Right lobe of liver (tissue), 6 donors: ENCODE data around the gene PSPH. TPM values are rescaled to one million over a fixed set of nuclear protein-coding genes. Genes with fewer than 3 reads are reported as not detected.
"Not testable (repeated sequence)": the region's sequence is repeated elsewhere in the genome, so short reads cannot be mapped to it uniquely, and the experiment has no call there.

ENCODE experiments used
- ATAC-seq, 4 donors: fragments of 200-7000 bp; cut with Tn5 transposase; one replicate each; pipeline ENCODE4 v1.9.1; 2020; ENCODE audit warnings: mild to moderate bottlenecking in 4 of 4, moderate library complexity in 4 of 4
- DNase-seq, 3 donors: peaks; one replicate each; pipeline ENCODE4 v3.0.0-alpha.2; 2020
- H3K27ac ChIP-seq, 3 donors: fragments of 200-600 bp; one replicate each; pipeline ENCODE4 v1.8.0; 2022
- H3K27me3 ChIP-seq, 2 donors: fragments of 200-600 bp; one replicate each; pipeline ENCODE4 v1.8.0; 2022
- H3K36me3 ChIP-seq, 4 donors: fragments of 200-600 bp; sonication (generic) in 1 of 4; one replicate each; pipeline versions ENCODE4 v1.5.1 to v1.8.0; 2017 to 2022; ENCODE audit warnings: control low read depth in 1 of 4
- H3K4me1 ChIP-seq, 4 donors: fragments of 200-600 bp; sonication (generic) in 1 of 4; one replicate each; pipeline versions ENCODE4 v1.5.1 to v1.8.0; 2017 to 2022; ENCODE audit warnings: control low read depth in 1 of 4
- H3K4me3 ChIP-seq, 3 donors: fragments of 200-600 bp; one replicate each; pipeline ENCODE4 v1.8.0; 2022
- H3K9me3 ChIP-seq, 4 donors: fragments of 200-600 bp; sonication (generic) in 1 of 4; one replicate each; pipeline versions ENCODE4 v1.5.1 to v1.8.0; 2017 to 2022; ENCODE audit warnings: control low read depth in 1 of 4
- POLR2A ChIP-seq: fragments of 450-650 bp; IDR thresholded peaks from one replicate; pipeline ENCODE4 v1.6.1; 2017; ENCODE audit warnings: antibody characterized with exemption, mild to moderate bottlenecking
- WGBS: methylation state at CpG from one replicate; pipeline ENCODE4 v1.1.6; 2018; ENCODE audit warnings: low coverage, low lambda C conversion rate; ENCODE audit not compliant: insufficient coverage; ENCODE audit errors: missing lambda C conversion rate; 5-methylcytosine and 5-hydroxymethylcytosine counted together
- intact Hi-C, 2 donors: fragments of 100-400 bp; cut with DNase I; formaldehyde crosslinking; loops; one replicate each; pipeline versions ENCODE4 v1.11.2 to v1.14.1; 2022
- total RNA-seq, 6 experiments: library from RNA; depleted of rRNA in 2 of 6; stranded (reverse); fragments of >200 nt in 2 of 6; fragmentation: NEBNext Ultra II Directional in 3 of 6; extraction: Animal tissue kit (Norgen Biotek cat#: 25700) in 3 of 6; gene quantifications; one replicate each; pipeline versions ENCODE4 v1.1.0 to v1.2.4, GENCODE V29; 2016 to 2023
- TF ChIP-seq, protein P1 (sequence below), 4 donors: fragments of 200-600 bp in 3 of 4; fragments of 450-650 bp in 1 of 4; IDR thresholded peaks; one replicate each; pipeline versions ENCODE4 v1.5.1 to v1.8.0; 2016 to 2022; ENCODE audit warnings: antibody characterized with exemption in 4 of 4, mild to moderate bottlenecking in 2 of 4
- donor health status: DM: no; HTN: yes; CAD: no.
- donor health status: DM: no; HTN: no; CAD: no.
- donor health status: DM: no; HTN: no; CAD: no.
- donor health status: DM: no; HTN: yes; CAD: no.
- donor health status: DM: no; HTN: yes; CAD: no.

PSPH gene
- total RNA-seq, 6 experiments from 2014 or later, result 5.3 to 32.2 (median 9.7) TPM

DNA sequence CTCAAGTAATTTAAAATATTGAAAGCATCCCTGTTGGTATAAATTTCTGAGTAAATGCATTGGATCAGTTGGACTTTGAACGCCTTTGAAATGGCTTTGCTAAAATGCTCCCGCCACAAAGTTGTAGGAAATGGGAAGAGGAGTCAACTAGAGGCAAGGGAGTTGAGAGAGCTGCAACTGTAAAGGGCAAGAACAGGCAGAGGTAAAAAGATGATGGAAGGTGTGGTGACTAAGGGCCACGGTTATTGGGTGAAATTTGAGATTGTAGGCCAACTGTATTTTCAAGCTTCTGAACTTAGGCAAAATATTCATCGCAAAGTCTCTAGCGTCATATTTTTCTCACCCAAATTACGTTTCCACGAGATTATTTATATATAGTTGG, 12.2 kb upstream of the PSPH start:
- Histone ChIP-seq H3K27me3 (no peaks in the 10 kb centered on the region), H3K4me3 (peak overlapping the region; percentile 88 to 97 (median 97)), H3K4me1 (peaks cover 0 to 19% (median 0%) of the 10 kb centered on the region in 4 donors), H3K27ac (peak overlapping the region; percentile 90 to 92 (median 92)), H3K36me3 (peaks cover 5 to 51% (median 25%) of the 10 kb centered on the region in 4 donors), H3K9me3 (no peaks in the 10 kb centered on the region)
- ATAC-seq, result no peak
- WGBS, result 57% methylated on average over 7 of the region's 7 CpGs
- TF ChIP-seq POLR2A, result no peak
- TF ChIP-seq, protein P1, sequence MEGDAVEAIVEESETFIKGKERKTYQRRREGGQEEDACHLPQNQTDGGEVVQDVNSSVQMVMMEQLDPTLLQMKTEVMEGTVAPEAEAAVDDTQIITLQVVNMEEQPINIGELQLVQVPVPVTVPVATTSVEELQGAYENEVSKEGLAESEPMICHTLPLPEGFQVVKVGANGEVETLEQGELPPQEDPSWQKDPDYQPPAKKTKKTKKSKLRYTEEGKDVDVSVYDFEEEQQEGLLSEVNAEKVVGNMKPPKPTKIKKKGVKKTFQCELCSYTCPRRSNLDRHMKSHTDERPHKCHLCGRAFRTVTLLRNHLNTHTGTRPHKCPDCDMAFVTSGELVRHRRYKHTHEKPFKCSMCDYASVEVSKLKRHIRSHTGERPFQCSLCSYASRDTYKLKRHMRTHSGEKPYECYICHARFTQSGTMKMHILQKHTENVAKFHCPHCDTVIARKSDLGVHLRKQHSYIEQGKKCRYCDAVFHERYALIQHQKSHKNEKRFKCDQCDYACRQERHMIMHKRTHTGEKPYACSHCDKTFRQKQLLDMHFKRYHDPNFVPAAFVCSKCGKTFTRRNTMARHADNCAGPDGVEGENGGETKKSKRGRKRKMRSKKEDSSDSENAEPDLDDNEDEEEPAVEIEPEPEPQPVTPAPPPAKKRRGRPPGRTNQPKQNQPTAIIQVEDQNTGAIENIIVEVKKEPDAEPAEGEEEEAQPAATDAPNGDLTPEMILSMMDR (IDR thresholded peaks at IDR 0.05), result no peak
- intact Hi-C loops, result no loop called here
- DNase-seq, result peak in 1 of 3 donors; percentile 7

DNA sequence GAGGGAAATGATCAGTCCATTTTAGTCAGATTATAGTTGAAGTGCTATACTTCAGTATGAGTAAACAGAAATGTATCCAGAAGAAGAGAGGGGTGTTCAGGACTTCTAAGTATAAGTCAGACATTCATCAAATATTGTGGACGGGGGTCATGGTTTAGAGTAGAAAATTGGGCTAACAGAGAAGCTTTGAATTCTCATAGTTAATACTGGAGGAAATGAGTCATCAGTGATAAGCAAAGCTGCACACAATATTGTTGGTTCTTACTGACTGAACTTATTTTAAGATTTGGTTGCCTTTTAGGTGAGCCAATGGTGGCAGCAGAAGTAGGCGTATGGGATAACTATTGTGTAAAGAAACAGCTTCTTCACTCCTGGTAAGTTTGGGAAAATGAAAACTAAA, 11.1 kb upstream of the PSPH start:
- WGBS, result 59% methylated on average over 2 of the region's 2 CpGs
- intact Hi-C loops, result no loop called here
- ATAC-seq, result no peak

DNA sequence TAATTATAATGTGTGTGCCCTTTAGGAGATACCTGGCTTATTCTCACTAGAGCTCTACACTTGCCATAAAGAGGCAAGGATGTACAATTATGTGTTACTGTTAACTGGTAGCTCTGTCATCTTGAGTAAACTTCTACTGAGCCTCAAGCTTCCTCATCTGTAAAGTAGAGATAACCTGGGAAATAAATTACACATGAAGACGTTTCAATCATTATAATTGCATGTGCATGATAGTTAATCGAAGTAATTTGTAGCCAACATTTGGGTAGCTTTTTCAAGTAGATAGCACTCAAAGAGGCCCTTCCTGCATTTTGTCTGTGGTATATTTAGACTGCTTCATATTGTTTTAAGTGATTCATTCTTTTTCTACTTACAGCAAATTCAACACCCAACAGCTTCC, 2.7 kb upstream of the PSPH start:
- no peaks in the 10 kb centered on the region for H3K9me3 ChIP-seq
- H3K4me1 ChIP-seq, result peaks cover 0 to 19% (median 3%) of the 10 kb centered on the region in 4 donors
- no peak for TF ChIP-seq POLR2A
- TF ChIP-seq, protein P1 (IDR thresholded peaks at IDR 0.05), result no peak
- intact Hi-C loops, result no loop called here
- H3K27me3 ChIP-seq, result no peaks in the 10 kb centered on the region
- no peak overlapping the region for H3K27ac ChIP-seq
- WGBS, result 91% methylated on average over 2 of the region's 2 CpGs
- H3K36me3 ChIP-seq, result peaks cover 7 to 56% (median 25%) of the 10 kb centered on the region in 4 donors
- no peak overlapping the region for H3K4me3 ChIP-seq
- ATAC-seq, result no peak
- no peak for DNase-seq

More for the DNA sequence above, 11.1 kb upstream of the PSPH start:
- Histone ChIP-seq H3K4me1 (peaks cover 0 to 19% (median 0%) of the 10 kb centered on the region in 4 donors), H3K9me3 (no peaks in the 10 kb centered on the region), H3K27ac (no peak overlapping the region), H3K27me3 (no peaks in the 10 kb centered on the region), H3K4me3 (no peak overlapping the region), H3K36me3 (peaks cover 9 to 60% (median 31%) of the 10 kb centered on the region in 4 donors)
- DNase-seq, result peak in 1 of 3 donors; percentile 2
- TF ChIP-seq POLR2A, result no peak
- TF ChIP-seq, protein P1 (IDR thresholded peaks at IDR 0.05), result no peak

DNA sequence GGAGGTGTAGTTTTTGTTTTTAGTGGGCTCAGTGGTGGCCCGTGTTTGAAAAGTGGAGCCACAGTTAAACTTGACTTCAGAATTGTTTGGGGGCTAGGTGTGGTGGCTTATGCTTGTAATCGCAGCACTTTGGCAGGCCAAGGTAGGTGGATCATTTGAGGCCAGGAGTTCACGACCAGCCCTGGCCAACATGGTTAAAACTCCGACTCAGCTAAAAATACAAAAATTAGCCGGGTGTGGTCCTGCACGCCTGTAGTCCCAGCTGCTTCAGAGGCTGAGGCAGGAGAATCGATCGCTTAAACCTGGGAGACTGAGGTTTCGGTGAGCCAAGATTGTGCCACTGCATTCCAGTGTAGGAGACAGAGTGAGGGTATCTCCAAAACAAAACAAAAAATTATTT, 2.1 kb upstream of the PSPH start:
- Histone ChIP-seq H3K4me1 (peaks cover 0 to 23% (median 3%) of the 10 kb centered on the region in 4 donors), H3K9me3 (no peaks in the 10 kb centered on the region), H3K36me3 (peaks cover 7 to 50% (median 24%) of the 10 kb centered on the region in 4 donors), H3K27me3 (no peaks in the 10 kb centered on the region), H3K27ac (no peak overlapping the region), H3K4me3 (no peak overlapping the region)
- intact Hi-C loops, result no loop called here
- DNase-seq (peak in 1 of 3 donors; percentile 15), ATAC-seq (no peak)
- TF ChIP-seq, protein P1 (IDR thresholded peaks at IDR 0.05), result no peak
- no peak for TF ChIP-seq POLR2A
- WGBS, result 30% methylated on average over 5 of the region's 9 CpGs

DNA sequence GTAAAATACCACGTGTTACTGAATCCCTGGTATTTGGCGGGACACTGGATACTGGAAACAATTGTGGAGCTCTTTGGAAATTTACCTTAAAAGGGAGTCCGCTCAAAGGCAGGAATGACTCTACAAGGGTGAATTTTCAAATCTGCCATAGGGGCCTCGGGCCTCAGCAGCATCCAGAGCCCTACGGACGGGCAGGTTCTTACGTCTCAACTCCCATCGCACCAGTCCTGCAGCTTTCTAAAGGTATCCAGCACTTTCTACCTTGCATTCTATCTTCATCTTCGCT, 248 bp downstream of the PSPH start:
- Histone ChIP-seq H3K4me3 (peak overlapping the region; percentile 82 to 92 (median 91)), H3K9me3 (no peaks in the 10 kb centered on the region), H3K4me1 (peaks cover 0 to 44% (median 14%) of the 10 kb centered on the region in 4 donors), H3K27ac (peak overlapping the region; percentile 82 to 91 (median 89)), H3K36me3 (peaks cover 0 to 26% (median 12%) of the 10 kb centered on the region in 4 donors), H3K27me3 (no peaks in the 10 kb centered on the region)
- under 1% methylated on average over 9 of the region's 9 CpGs for WGBS
- intact Hi-C loops, result no loop called here
- DNase-seq, result no peak
- ATAC-seq, result no peak
- TF ChIP-seq POLR2A, result no peak
- TF ChIP-seq, protein P1 (IDR thresholded peaks at IDR 0.05), result no peak

DNA sequence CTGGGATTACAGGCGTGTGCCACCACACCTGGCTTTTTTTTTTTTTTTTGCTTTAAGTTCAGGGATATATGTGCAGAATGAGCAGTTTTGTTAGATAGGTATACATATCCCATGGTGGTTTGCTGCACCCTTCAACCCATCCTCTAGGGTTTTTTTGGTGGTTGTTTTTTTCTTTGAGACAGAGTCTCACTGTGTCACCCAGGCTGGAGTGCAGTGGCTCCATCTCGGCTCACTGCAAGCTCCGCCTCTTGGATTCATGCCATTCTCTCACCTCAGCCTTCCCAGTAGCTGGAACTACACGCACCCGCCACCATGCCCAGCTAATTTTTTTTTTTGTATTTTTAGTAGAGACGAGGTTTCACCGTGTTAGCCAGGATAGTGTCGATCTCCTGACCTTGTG, 2.5 kb downstream of the PSPH start:
- H3K9me3 ChIP-seq, H3K27me3 ChIP-seq, H3K36me3 ChIP-seq, intact Hi-C loops, H3K4me3 ChIP-seq: not testable (repeated sequence)
- ATAC-seq (peak in 2 of 4 donors; percentile 4 to 5), DNase-seq (peak; percentile 54 to 77 (median 67))
- Histone ChIP-seq H3K27ac (peak overlapping the region in 2 of 3 donors; percentile 20 to 72), H3K4me1 (peaks cover 0 to 44% (median 14%) of the 10 kb centered on the region in 4 donors)
- WGBS, result 30% methylated on average over 8 of the region's 8 CpGs
